ENCODE results near the gene ASPDH. TPM values are rescaled to one million over a fixed set of nuclear protein-coding genes. Genes with fewer than 3 reads are reported as not detected.

ASPDH gene
- total and polyA plus RNA-seq, 3 experiments from 2014 or later: not detected

- Histone ChIP-seq H3K27ac (ENCODE audit: low read depth, low read length) (no peak overlapping the region), H3K36me3 (ENCODE audit: insufficient read depth, low read length) (no peaks in the 10 kb centered on the region), H3K27me3 (ENCODE audit: insufficient read depth, low read length, poor library complexity, severe bottlenecking) (no peaks in the 10 kb centered on the region), H3K4me1 (ENCODE audit: insufficient read depth, low read length) (peaks cover 12% of the 10 kb centered on the region), H3K4me3 (ENCODE audit: low read length) (no peak overlapping the region), H3K9me3 (ENCODE audit: low read length) (no peaks in the 10 kb centered on the region)
- Mint-ChIP-seq H3K4me3 (no peak overlapping the region), H3K4me1 (peaks cover 10 to 21% (median 15%) of the 10 kb centered on the region in 3 donors), H3K36me3 (peaks cover 0 to 6% (median 0%) of the 10 kb centered on the region in 3 donors), H3K27me3 (peaks cover 5 to 7% of the 10 kb centered on the region in 2 donors), H3K9me3 (no peaks in the 10 kb centered on the region), H3K27ac (no peak overlapping the region)
- ChIA-PET POLR2A (no interaction called here), CTCF (no interaction called here)
- no peak for DNase-seq
Measured at GRCh38 chr19:50515168-50515561, 1.5 kb upstream of the ASPDH start.

- Histone ChIP-seq H3K27me3 (ENCODE audit: insufficient read depth, low read length, poor library complexity, severe bottlenecking) (no peaks in the 10 kb centered on the region), H3K27ac (ENCODE audit: low read depth, low read length) (no peak overlapping the region), H3K4me3 (ENCODE audit: low read length) (no peak overlapping the region), H3K9me3 (ENCODE audit: low read length) (no peaks in the 10 kb centered on the region), H3K4me1 (ENCODE audit: insufficient read depth, low read length) (peaks cover 15% of the 10 kb centered on the region), H3K36me3 (ENCODE audit: insufficient read depth, low read length) (no peaks in the 10 kb centered on the region)
- Mint-ChIP-seq H3K9me3 (no peaks in the 10 kb centered on the region), H3K36me3 (peaks cover 0 to 6% (median 0%) of the 10 kb centered on the region in 3 donors), H3K4me3 (peak overlapping the region in 1 of 7 donors; percentile 45), H3K27ac (peak overlapping the region in 1 of 8 donors; percentile 70), H3K4me1 (peaks cover 10 to 22% (median 15%) of the 10 kb centered on the region in 3 donors), H3K27me3 (peaks cover 5 to 7% of the 10 kb centered on the region in 2 donors)
- ChIA-PET CTCF (no interaction called here), POLR2A (no interaction called here)
- peak in 1 of 5 donors; percentile 29 for DNase-seq
Measured at GRCh38 chr19:50514346-50515167, 844 bp upstream of the ASPDH start.

- no peaks in the 10 kb centered on the region for H3K27me3 ChIP-seq (ENCODE audit: insufficient read depth, low read length, poor library complexity, severe bottlenecking)
- ChIA-PET CTCF (interaction anchor here (1.5 kb wide), 1 partner anchor 43 kb away, joined by 3 read pairs; no protein-coding TSS in a partner anchor), POLR2A (no interaction called here)
- Mint-ChIP-seq H3K27me3 (peaks cover 5 to 7% of the 10 kb centered on the region in 2 donors), H3K9me3 (no peaks in the 10 kb centered on the region), H3K4me3 (peak overlapping the region in 2 of 7 donors; percentile 56 to 59), H3K4me1 (peaks cover 13 to 22% (median 15%) of the 10 kb centered on the region in 3 donors), H3K27ac (peak overlapping the region in 5 of 8 donors; percentile 53 to 77 (median 57)), H3K36me3 (peaks cover 0 to 10% (median 0%) of the 10 kb centered on the region in 3 donors)
- H3K4me1 ChIP-seq (ENCODE audit: insufficient read depth, low read length): peaks cover 15% of the 10 kb centered on the region
- H3K36me3 ChIP-seq (ENCODE audit: insufficient read depth, low read length): no peaks in the 10 kb centered on the region
- no peak overlapping the region for H3K27ac ChIP-seq (ENCODE audit: low read depth, low read length)
- H3K4me3 ChIP-seq (ENCODE audit: low read length): no peak overlapping the region
- no peaks in the 10 kb centered on the region for H3K9me3 ChIP-seq (ENCODE audit: low read length)
- DNase-seq: peak in 1 of 5 donors; percentile 41
Measured at GRCh38 chr19:50512999-50513745, 541 bp downstream of the ASPDH start.

- ChIA-PET POLR2A (no interaction called here), CTCF (interaction anchor here (1.5 kb wide), 2 partner anchors 44 to 51 kb away, joined by 3 read pairs; no protein-coding TSS in a partner anchor)
- Mint-ChIP-seq H3K27ac (peak overlapping the region in 3 of 8 donors; percentile 38 to 71 (median 57)), H3K27me3 (peaks cover 5 to 7% of the 10 kb centered on the region in 2 donors), H3K4me1 (peaks cover 13 to 22% (median 15%) of the 10 kb centered on the region in 3 donors), H3K9me3 (no peaks in the 10 kb centered on the region), H3K4me3 (peak overlapping the region in 2 of 7 donors; percentile 13 to 56), H3K36me3 (peaks cover 0 to 13% (median 0%) of the 10 kb centered on the region in 3 donors)
- peak overlapping the region; percentile 67 for H3K4me3 ChIP-seq (ENCODE audit: low read length)
- H3K4me1 ChIP-seq (ENCODE audit: insufficient read depth, low read length): peaks cover 15% of the 10 kb centered on the region
- no peaks in the 10 kb centered on the region for H3K9me3 ChIP-seq (ENCODE audit: low read length)
- DNase-seq: no peak
- no peaks in the 10 kb centered on the region for H3K36me3 ChIP-seq (ENCODE audit: insufficient read depth, low read length)
- H3K27me3 ChIP-seq (ENCODE audit: insufficient read depth, low read length, poor library complexity, severe bottlenecking): no peaks in the 10 kb centered on the region
- peak overlapping the region; percentile 90 for H3K27ac ChIP-seq (ENCODE audit: low read depth, low read length)
Measured at GRCh38 chr19:50512112-50512998, 1.4 kb downstream of the ASPDH start.

- H3K9me3 ChIP-seq (ENCODE audit: low read length): no peaks in the 10 kb centered on the region
- no peaks in the 10 kb centered on the region for H3K36me3 ChIP-seq (ENCODE audit: insufficient read depth, low read length)
- Mint-ChIP-seq H3K27me3 (peaks cover 5 to 6% of the 10 kb centered on the region in 2 donors), H3K27ac (peak within 1 kb of the TSS; percentile 70 to 100 (median 98)), H3K36me3 (peaks cover 0 to 18% (median 0%) of the 10 kb centered on the region in 3 donors), H3K4me3 (peak within 1 kb of the TSS; percentile 66 to 94 (median 89)), H3K9me3 (no peaks in the 10 kb centered on the region), H3K4me1 (peaks cover 13 to 22% (median 15%) of the 10 kb centered on the region in 3 donors)
- CTCF ChIA-PET: interaction anchor here (1.5 to 1.9 kb wide), 2 partner anchors 50 to 154 kb away, joined by 3 to 6 read pairs; no protein-coding TSS in a partner anchor
- peak; percentile 94 to 99 (median 96) for DNase-seq
- POLR2A ChIA-PET: interaction anchor here (0.6 to 1.8 kb wide), 5 partner anchors 34 to 294 kb away, joined by 4 to 9 read pairs (median 9); partner anchors contain the start of genes GARIN5A, NR1H2 and POLD1
- no peaks in the 10 kb centered on the region for H3K27me3 ChIP-seq (ENCODE audit: insufficient read depth, low read length, poor library complexity, severe bottlenecking)
- peak within 1 kb of the TSS; percentile 76 for H3K4me3 ChIP-seq (ENCODE audit: low read length)
- H3K4me1 ChIP-seq (ENCODE audit: insufficient read depth, low read length): peaks cover 15% of the 10 kb centered on the region
- peak within 1 kb of the TSS; percentile 90 for H3K27ac ChIP-seq (ENCODE audit: low read depth, low read length)
Measured at GRCh38 chr19:50511069-50511822, 2.5 kb downstream of the ASPDH start, which contains the start of gene JOSD2. Gene JOSD2 (minus strand): TSS chr19:50511191. CDS start chr19:50510431, 760 bp downstream.

- no peak for DNase-seq
- H3K4me3 ChIP-seq (ENCODE audit: low read length): peak overlapping the region; percentile 76
- Mint-ChIP-seq H3K36me3 (peaks cover 0 to 18% (median 0%) of the 10 kb centered on the region in 3 donors), H3K9me3 (no peaks in the 10 kb centered on the region), H3K4me3 (peak overlapping the region; percentile 66 to 94 (median 89)), H3K4me1 (peaks cover 13 to 22% (median 15%) of the 10 kb centered on the region in 3 donors), H3K27ac (peak overlapping the region; percentile 70 to 100 (median 97)), H3K27me3 (peaks cover 3 to 5% of the 10 kb centered on the region in 2 donors)
- no peaks in the 10 kb centered on the region for H3K9me3 ChIP-seq (ENCODE audit: low read length)
- peaks cover 15% of the 10 kb centered on the region for H3K4me1 ChIP-seq (ENCODE audit: insufficient read depth, low read length)
- no peaks in the 10 kb centered on the region for H3K36me3 ChIP-seq (ENCODE audit: insufficient read depth, low read length)
- H3K27ac ChIP-seq (ENCODE audit: low read depth, low read length): peak overlapping the region; percentile 90
- ChIA-PET CTCF (interaction anchor here (1.9 kb wide), 1 partner anchor 153 kb away, joined by 6 read pairs; no protein-coding TSS in a partner anchor), POLR2A (interaction anchor here (0.6 to 1.8 kb wide), 5 partner anchors 34 to 294 kb away, joined by 4 to 9 read pairs (median 9); partner anchors contain the start of genes GARIN5A, NR1H2 and POLD1)
- H3K27me3 ChIP-seq (ENCODE audit: insufficient read depth, low read length, poor library complexity, severe bottlenecking): no peaks in the 10 kb centered on the region
Measured at GRCh38 chr19:50510700-50511068, 3.0 kb downstream of the ASPDH start.
